H1 (cell line): Measurements from ENCODE around the gene NDUFA6. TPM values are rescaled to one million over a fixed set of nuclear protein-coding genes. Genes with fewer than 3 reads are reported as not detected.

ENCODE experiments used
- CTCF ChIA-PET: fragments of 300-600 bp; sonication (Branson Sonifier 250); formaldehyde crosslinking; loops from one replicate; lab custom pipeline; 2021; ENCODE audit not compliant: partially characterized antibody; lab: Charles Lee
- POLR2A ChIA-PET: fragments of 300-600 bp; sonication (Branson Sonifier 250); formaldehyde crosslinking; loops from one replicate; lab custom pipeline; 2021; ENCODE audit warnings: inconsistent platforms; ENCODE audit not compliant: partially characterized antibody; lab: Charles Lee
- DNase-seq, 2 experiments: peaks; one replicate each; pipeline versions ENCODE4 v3.0.0 to v3.0.0-alpha.2; 2010 to 2022; ENCODE audit warnings: low spot score in 2 of 2, low read depth in 1 of 2, mixed read lengths in 1 of 2
- FAIRE-seq: peaks from 2 replicates; lab custom pipeline; 2011; peaks lifted over from hg19 to GRCh38; lab: Jason Lieb, UNC
- H2AFZ ChIP-seq: 2 replicates; pipeline ENCODE4 v1.8.1; 2012; ENCODE audit warnings: low read length, inconsistent platforms
- H2AK5ac ChIP-seq: 2 replicates; pipeline ENCODE4 v1.6.1; 2013; ENCODE audit warnings: low read depth, low read length
- H2BK120ac ChIP-seq: replicated peaks from 2 replicates; pipeline ENCODE3; 2013; ENCODE audit warnings: low read depth, low read length, inconsistent platforms
- H2BK12ac ChIP-seq: 2 replicates; pipeline ENCODE4 v1.6.1; 2013; ENCODE audit warnings: low read depth, low read length
- H2BK15ac ChIP-seq: 2 replicates; pipeline ENCODE4 v1.6.1; 2013; ENCODE audit warnings: low read length
- H2BK20ac ChIP-seq: 2 replicates; pipeline ENCODE4 v1.6.1; 2013; ENCODE audit warnings: low read length
- H2BK5ac ChIP-seq: 2 replicates; pipeline ENCODE4 v1.6.1; 2013; ENCODE audit warnings: low read depth, low read length
- H3K14ac ChIP-seq: 2 replicates; pipeline ENCODE4 v1.6.1; 2013; ENCODE audit warnings: inconsistent platforms; ENCODE audit not compliant: insufficient read length
- H3K18ac ChIP-seq: 2 replicates; pipeline ENCODE4 v1.6.1; 2013; ENCODE audit warnings: low read length; ENCODE audit errors: extremely low read depth
- H3K23ac ChIP-seq: 2 replicates; pipeline ENCODE4 v1.6.1; 2013; ENCODE audit warnings: inconsistent platforms; ENCODE audit not compliant: insufficient read length
- H3K23me2 ChIP-seq: 2 replicates; pipeline ENCODE4 v1.6.1; 2013; ENCODE audit warnings: low read depth, low read length
- H3K27ac ChIP-seq: 2 replicates; pipeline ENCODE4 v1.6.1; 2011; ENCODE audit warnings: low read depth, low read length, inconsistent platforms
- H3K27me3 ChIP-seq, 4 experiments: replicated peaks in 1 of 4; 1 replicate in 1 of 4; 2 replicates in 3 of 4; pipeline versions ENCODE4 v1.6.1 to v1.8.1; 2011 to 2013; ENCODE audit warnings: low read length in 3 of 4, mild to moderate bottlenecking in 3 of 4, inconsistent platforms in 2 of 4, mixed read lengths in 2 of 4, moderate library complexity in 1 of 4; ENCODE audit not compliant: control insufficient read depth in 3 of 4, insufficient read depth in 3 of 4; ENCODE audit errors: extremely low read depth in 1 of 4
- H3K36me3 ChIP-seq, 4 experiments: 2 replicates each; pipeline versions ENCODE4 v1.6.1 to v1.8.1; 2011 to 2013; ENCODE audit warnings: mild to moderate bottlenecking in 4 of 4, low read length in 3 of 4, moderate library complexity in 2 of 4, control low read depth in 1 of 4, inconsistent platforms in 1 of 4; ENCODE audit not compliant: insufficient read depth in 4 of 4, control insufficient read depth in 2 of 4
- H3K4ac ChIP-seq: replicated peaks from 2 replicates; pipeline ENCODE3; 2013; ENCODE audit warnings: low read length, low read depth, mixed read lengths, inconsistent platforms; ENCODE audit not compliant: insufficient read length
- H3K4me1 ChIP-seq, 4 experiments: replicated peaks in 1 of 4; 1 replicate in 1 of 4; 2 replicates in 3 of 4; pipeline versions ENCODE4 v1.6.1 to v1.8.1; 2011 to 2013; ENCODE audit warnings: low read length in 3 of 4, inconsistent platforms in 2 of 4, mixed read lengths in 1 of 4; ENCODE audit not compliant: insufficient read depth in 4 of 4, control insufficient read depth in 3 of 4
- H3K4me2 ChIP-seq, 2 experiments: 2 replicates each; pipeline versions ENCODE4 v1.6.1 to v1.8.1; 2011 to 2013; ENCODE audit warnings: low read depth in 2 of 2, low read length in 2 of 2, control low read depth in 1 of 2, inconsistent platforms in 1 of 2, mild to moderate bottlenecking in 1 of 2; ENCODE audit not compliant: insufficient read depth in 1 of 2
- H3K4me3 ChIP-seq, 4 experiments: fragments of 200-600, 300-600 bp in 1 of 4; sonication (generic), shearing (Covaris generic), sonication (Bioruptor Twin) in 1 of 4; 2 replicates each; pipeline versions ENCODE4 v1.5.1 to v1.8.1; 2011 to 2016; ENCODE audit warnings: low read length in 4 of 4, low read depth in 3 of 4, control low read depth in 2 of 4, inconsistent platforms in 2 of 4, mild to moderate bottlenecking in 2 of 4, mixed read lengths in 1 of 4, moderate library complexity in 1 of 4; ENCODE audit not compliant: insufficient read depth in 2 of 4; ENCODE audit errors: extremely low read depth in 1 of 4
- H3K56ac ChIP-seq: replicated peaks from 2 replicates; pipeline ENCODE3; 2013; ENCODE audit warnings: low read depth, mild to moderate bottlenecking, mixed read lengths, low read length, inconsistent platforms; ENCODE audit not compliant: insufficient read length
- H3K79me1 ChIP-seq: 2 replicates; pipeline ENCODE4 v1.6.1; 2013; ENCODE audit warnings: low read depth, low read length, control low read depth
- H3K79me2 ChIP-seq, 2 experiments: 2 replicates each; pipeline versions ENCODE4 v1.6.1 to v1.8.1; 2012 to 2013; ENCODE audit warnings: low read length in 2 of 2, mild to moderate bottlenecking in 2 of 2, inconsistent platforms in 1 of 2; ENCODE audit not compliant: insufficient read depth in 2 of 2, control insufficient read depth in 1 of 2
- H3K9ac ChIP-seq, 4 experiments: replicated peaks in 1 of 4; 1 replicate in 1 of 4; 2 replicates in 3 of 4; pipeline versions ENCODE4 v1.6.1 to v1.8.1; 2011 to 2013; ENCODE audit warnings: low read depth in 3 of 4, low read length in 3 of 4, control low read depth in 2 of 4, mild to moderate bottlenecking in 2 of 4, moderate library complexity in 2 of 4, inconsistent platforms in 1 of 4; ENCODE audit errors: extremely low read depth in 1 of 4
- H3K9me3 ChIP-seq, 2 experiments: 2 replicates each; pipeline versions ENCODE4 v1.6.1 to v1.8.1; 2012 to 2013; ENCODE audit warnings: mild to moderate bottlenecking in 2 of 2, moderate library complexity in 2 of 2, control low read depth in 1 of 2, inconsistent platforms in 1 of 2, low read depth in 1 of 2, low read length in 1 of 2, mixed read lengths in 1 of 2; ENCODE audit not compliant: insufficient read depth in 2 of 2
- H4K20me1 ChIP-seq, 2 experiments: replicated peaks in 1 of 2; 2 replicates each; pipeline versions ENCODE3 to v1.8.1; 2011 to 2013; ENCODE audit warnings: inconsistent platforms in 2 of 2, low read length in 2 of 2, mild to moderate bottlenecking in 1 of 2; ENCODE audit not compliant: insufficient read depth in 2 of 2, control insufficient read depth in 1 of 2
- H4K5ac ChIP-seq: 2 replicates; pipeline ENCODE4 v1.6.1; 2013; ENCODE audit warnings: low read length, low read depth, mixed read lengths, inconsistent platforms; ENCODE audit not compliant: insufficient read length
- H4K8ac ChIP-seq: 2 replicates; pipeline ENCODE4 v1.8.0; 2013; ENCODE audit warnings: mild to moderate bottlenecking, moderate library complexity, low read length, inconsistent platforms; ENCODE audit not compliant: insufficient read depth; ENCODE audit errors: extremely low read depth
- H4K91ac ChIP-seq: replicated peaks from 2 replicates; pipeline ENCODE3; 2013; ENCODE audit warnings: low read length, mixed read lengths, inconsistent platforms; ENCODE audit not compliant: insufficient read length
- CHD1 ChIP-seq: IDR thresholded peaks from 2 replicates; pipeline ENCODE4 v1.6.1; 2012; ENCODE audit warnings: low read depth, low read length, improper control_type of control experiment
- CTBP2 ChIP-seq: IDR thresholded peaks from 2 replicates; pipeline ENCODE4 v1.7.0; 2011; ENCODE audit warnings: borderline replicate concordance, mild to moderate bottlenecking, moderate library complexity, mixed read lengths, low read length; ENCODE audit not compliant: insufficient read depth, insufficient read length
- E2F6 ChIP-seq: IDR thresholded peaks from 2 replicates; pipeline ENCODE4 v1.6.1; 2012; ENCODE audit warnings: inconsistent platforms
- GABPA ChIP-seq: IDR thresholded peaks from 2 replicates; pipeline ENCODE4 v1.6.1; 2011; ENCODE audit warnings: mild to moderate bottlenecking, low read length, moderate library complexity, borderline replicate concordance; ENCODE audit not compliant: insufficient read depth
- HDAC2 ChIP-seq, 2 experiments: fragments of 300-600 bp in 1 of 2; sonication (generic) in 1 of 2; IDR thresholded peaks; 2 replicates each; pipeline ENCODE4 v1.6.1; 2011 to 2012; ENCODE audit warnings: low read depth in 2 of 2, low read length in 2 of 2, mild to moderate bottlenecking in 2 of 2, moderate library complexity in 2 of 2, borderline replicate concordance in 1 of 2, inconsistent platforms in 1 of 2
- KDM4A ChIP-seq: IDR thresholded peaks from one replicate; pipeline ENCODE4 v1.7.1; 2012; ENCODE audit warnings: low read depth, mild to moderate bottlenecking, moderate library complexity, low read length, inconsistent platforms; ENCODE audit not compliant: severe bottlenecking
- NRF1 ChIP-seq: IDR thresholded peaks from 2 replicates; pipeline ENCODE4 v1.6.1; 2011; ENCODE audit warnings: mild to moderate bottlenecking, low read depth, low read length, improper control_type of control experiment
- POLR2AphosphoS5 ChIP-seq: IDR thresholded peaks from 2 replicates; pipeline ENCODE4 v1.6.1; 2011; ENCODE audit warnings: low read depth, low read length
- POU5F1 ChIP-seq: IDR thresholded peaks from 2 replicates; pipeline ENCODE4 v1.6.1; 2011; ENCODE audit warnings: low read depth, mild to moderate bottlenecking, low read length, moderate library complexity
- RXRA ChIP-seq: IDR thresholded peaks from 2 replicates; pipeline ENCODE4 v1.6.1; 2011; ENCODE audit warnings: low read depth, mild to moderate bottlenecking, low read length, moderate library complexity; ENCODE audit not compliant: insufficient read depth
- SAP30 ChIP-seq: fragments of 300-600 bp; sonication (generic); IDR thresholded peaks from 2 replicates; pipeline ENCODE4 v1.7.1; 2012; ENCODE audit warnings: low read length, moderate library complexity, mild to moderate bottlenecking, inconsistent platforms; ENCODE audit not compliant: insufficient read depth, insufficient replicate concordance
- TAF1 ChIP-seq: IDR thresholded peaks from 2 replicates; pipeline ENCODE4 v1.6.1; 2011; ENCODE audit warnings: mild to moderate bottlenecking, low read depth, low read length
- TBP ChIP-seq: IDR thresholded peaks from 2 replicates; pipeline ENCODE4 v1.6.1; 2011; ENCODE audit warnings: low read depth, low read length, improper control_type of control experiment
- WGBS, 2 experiments: shearing (Covaris generic) in 1 of 2; methylation state at CpG; one replicate each; pipeline versions ENCODE4 v1.1.6 to v1.1.7; 2013 to 2015; ENCODE audit warnings: low lambda C conversion rate in 2 of 2, mixed read lengths in 2 of 2, inconsistent platforms in 1 of 2, low coverage in 1 of 2, missing lambda C conversion rate in 1 of 2; ENCODE audit not compliant: insufficient replicate concordance in 2 of 2, insufficient coverage in 1 of 2, insufficient read length in 1 of 2; ENCODE audit errors: extremely low coverage in 1 of 2, missing lambda C conversion rate in 1 of 2; 5-methylcytosine and 5-hydroxymethylcytosine counted together
- polyA plus RNA-seq, 7 experiments: library from polyadenylated mRNA; depleted of rRNA in 3 of 7; stranded (reverse) in 5 of 7; unstranded in 2 of 7; fragments of >200 nt in 5 of 7; fragments of 200-250 nt in 2 of 7; gene quantifications; 1 replicate in 5 of 7; 2 replicates in 1 of 7; 4 replicates in 1 of 7; pipeline versions ENCODE4 v1.2.1 to v1.2.3, GENCODE V29; 2011 to 2013; ENCODE audit warnings: missing spikeins in 2 of 7, mixed read lengths in 2 of 7
- total RNA-seq: library from RNA; stranded (reverse); fragmentation: NEBNext Ultra II Directional; extraction: Animal tissue kit (Norgen Biotek cat#: 25700); gene quantifications from 2 replicates; pipeline ENCODE4 v1.2.1, GENCODE V29; 2021

NDUFA6 gene
- total and polyA plus RNA-seq, 2 of the 8 experiments (the other 6 are each of a cell fraction or from before 2014, with no cell fraction given): 76.2 to 105 TPM

DNA sequence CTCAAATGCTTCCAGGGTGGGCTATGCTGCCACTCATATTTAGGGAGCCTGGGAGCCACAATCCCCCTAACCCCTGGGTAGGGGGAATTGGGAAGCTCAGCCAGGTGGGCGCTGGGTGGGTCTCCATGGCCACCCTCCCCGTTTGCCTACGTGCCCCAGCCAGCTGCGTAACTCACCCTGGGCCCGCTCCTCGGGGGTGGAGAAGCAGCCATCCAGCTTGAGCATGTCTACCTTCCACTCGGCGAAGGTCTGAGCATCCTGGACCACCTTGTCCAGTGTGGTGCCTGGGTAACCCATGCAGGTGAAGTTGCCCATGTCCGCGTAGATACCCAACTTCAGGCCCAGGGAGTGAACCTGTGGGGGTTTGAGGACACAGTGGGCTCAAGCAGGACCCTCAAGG, 23.6 kb downstream of the NDUFA6 start:
- no peak for FAIRE-seq
- Histone ChIP-seq H2BK12ac (no peak overlapping the region), H3K4me2 (no peak overlapping the region), H3K27ac (no peak overlapping the region), H4K91ac (no peak overlapping the region), H3K18ac (no peak overlapping the region), H3K56ac (no peak overlapping the region), H2AK5ac (no peak overlapping the region), H3K4me3 (no peak overlapping the region), H3K9ac (no peak overlapping the region), H3K23me2 (peaks cover 8% of the 10 kb centered on the region; the same call in 1 of the 2 replicates), H4K5ac (no peak overlapping the region), H3K9me3 (no peaks in the 10 kb centered on the region), H3K4me1 (peaks cover 0 to 26% (median 13%) of the 10 kb centered on the region in 4 experiments; a peak in 6 of 7 replicates), H2AFZ (no peak overlapping the region), H3K36me3 (no peaks in the 10 kb centered on the region; a peak in 2 of 8 replicates), H2BK15ac (no peak overlapping the region), H3K27me3 (no peaks in the 10 kb centered on the region; a peak in 2 of 7 replicates), H2BK120ac (no peak overlapping the region), H3K23ac (no peak overlapping the region), H3K79me1 (no peaks in the 10 kb centered on the region), H2BK5ac (no peak overlapping the region), H4K8ac (no peak overlapping the region), H4K20me1 (peaks cover 0 to 3% of the 10 kb centered on the region in 2 experiments), H2BK20ac (no peak overlapping the region), H3K4ac (no peak overlapping the region), H3K79me2 (no peaks in the 10 kb centered on the region), H3K14ac (no peak overlapping the region)
- WGBS, 2 experiments: 94% methylated on average over 9 of the region's 10 CpGs; no CpG with 5 or more reads in 1 of the 2 experiments
- DNase-seq: no peak
- POLR2A ChIA-PET: interaction anchor here (0.9 to 1.1 kb wide), 2 partner anchors 9 to 13 kb away, joined by 3 to 5 read pairs; no protein-coding TSS in a partner anchor
- CTCF ChIA-PET: interaction anchor here (0.5 to 1.1 kb wide), 2 partner anchors 50 to 1857 kb away, joined by 3 to 5 read pairs; partner anchors contain the start of gene PNPLA3
- TF ChIP-seq CTBP2 (no peak), RXRA (no peak), TBP (no peak), POU5F1 (no peak), SAP30 (no peak), CHD1 (no peak), GABPA (no peak), KDM4A (no peak), NRF1 (no peak), TAF1 (no peak), POLR2AphosphoS5 (no peak), E2F6 (no peak), HDAC2 (IDR thresholded peaks at IDR 0.05; ENCODE audit: borderline replicate concordance in 1 of 2, low read depth in 2 of 2, low read length in 2 of 2) (no peak)
